Endodermal cell (in vitro differentiated cells): ENCODE data around the gene NPLOC4. TPM values are rescaled to one million over a fixed set of nuclear protein-coding genes. Genes with fewer than 3 reads are reported as not detected.

ENCODE experiments used
- DNase-seq: peaks from one replicate; pipeline ENCODE4 v3.0.0-alpha.2; 2017
- H3K27ac ChIP-seq: 2 replicates; pipeline ENCODE4 v1.5.1; 2013; ENCODE audit warnings: mild to moderate bottlenecking, low read depth, low read length, moderate library complexity
- H3K27me3 ChIP-seq: 2 replicates; pipeline ENCODE4 v1.6.1; 2013; ENCODE audit warnings: mild to moderate bottlenecking, low read length, moderate library complexity; ENCODE audit not compliant: insufficient read depth, control insufficient read depth, poor library complexity, severe bottlenecking
- H3K36me3 ChIP-seq: 2 replicates; pipeline ENCODE4 v1.7.0; 2013; ENCODE audit warnings: mild to moderate bottlenecking, low read length, moderate library complexity; ENCODE audit not compliant: control insufficient read depth, insufficient read depth
- H3K4me1 ChIP-seq: one replicate; pipeline ENCODE4 v1.7.0; 2013; ENCODE audit warnings: low read length; ENCODE audit not compliant: control insufficient read depth, insufficient read depth
- H3K4me3 ChIP-seq: 2 replicates; pipeline ENCODE4 v1.5.1; 2013; ENCODE audit warnings: mild to moderate bottlenecking, low read length, moderate library complexity
- H3K9ac ChIP-seq: 2 replicates; pipeline ENCODE4 v1.6.1; 2013; ENCODE audit warnings: mild to moderate bottlenecking, low read length, moderate library complexity; ENCODE audit not compliant: poor library complexity, severe bottlenecking; ENCODE audit errors: extremely low read depth
- H3K9me3 ChIP-seq: 2 replicates; pipeline ENCODE4 v1.6.1; 2013; ENCODE audit warnings: mild to moderate bottlenecking, low read length, moderate library complexity; ENCODE audit not compliant: control insufficient read depth
- H3K27ac Mint-ChIP-seq: 2 replicates; pipeline ENCODE4 v1.8.0; 2020; ENCODE audit warnings: mixed read lengths
- H3K27me3 Mint-ChIP-seq: 2 replicates; pipeline ENCODE4 v1.8.0; 2021; ENCODE audit warnings: mild to moderate bottlenecking, mixed read lengths; ENCODE audit not compliant: insufficient read depth
- H3K36me3 Mint-ChIP-seq: 2 replicates; pipeline ENCODE4 v1.8.0; 2020; ENCODE audit warnings: low read depth, mixed read lengths
- H3K4me1 Mint-ChIP-seq: 2 replicates; pipeline ENCODE4 v1.8.0; 2020; ENCODE audit warnings: mixed read lengths
- H3K4me3 Mint-ChIP-seq: 2 replicates; pipeline ENCODE4 v1.8.0; 2020; ENCODE audit warnings: mild to moderate bottlenecking, moderate library complexity, mixed read lengths
- H3K9me3 Mint-ChIP-seq: 2 replicates; pipeline ENCODE4 v1.8.0; 2020; ENCODE audit warnings: mild to moderate bottlenecking, mixed read lengths
- WGBS, 2 experiments: methylation state at CpG; one replicate each; pipeline versions ENCODE4 v1.1.5 to v1.1.7; 2013; ENCODE audit warnings: missing lambda C conversion rate in 2 of 2, mixed read lengths in 1 of 2; ENCODE audit not compliant: insufficient coverage in 1 of 2, insufficient read length in 1 of 2; 5-methylcytosine and 5-hydroxymethylcytosine counted together
- total RNA-seq, 2 donors: library from RNA; stranded (reverse); fragmentation: NEBNext Ultra II Directional in 1 of 2; extraction: Animal tissue kit (Norgen Biotek cat#: 25700) in 1 of 2; gene quantifications; 2 replicates in 1 of 2; 3 replicates in 1 of 2; pipeline ENCODE4 v1.2.1, GENCODE V29; 2021
- TF ChIP-seq, protein P1 (sequence below): fragments of 200-600 bp; sonication (generic); conservative IDR thresholded peaks from 2 replicates; pipeline ENCODE4 v1.5.0; 2021; ENCODE audit warnings: antibody characterized with exemption, mild to moderate bottlenecking

The NPLOC4 gene
- total RNA-seq, 2 donors from 2014 or later: 113 to 118 TPM

DNA sequence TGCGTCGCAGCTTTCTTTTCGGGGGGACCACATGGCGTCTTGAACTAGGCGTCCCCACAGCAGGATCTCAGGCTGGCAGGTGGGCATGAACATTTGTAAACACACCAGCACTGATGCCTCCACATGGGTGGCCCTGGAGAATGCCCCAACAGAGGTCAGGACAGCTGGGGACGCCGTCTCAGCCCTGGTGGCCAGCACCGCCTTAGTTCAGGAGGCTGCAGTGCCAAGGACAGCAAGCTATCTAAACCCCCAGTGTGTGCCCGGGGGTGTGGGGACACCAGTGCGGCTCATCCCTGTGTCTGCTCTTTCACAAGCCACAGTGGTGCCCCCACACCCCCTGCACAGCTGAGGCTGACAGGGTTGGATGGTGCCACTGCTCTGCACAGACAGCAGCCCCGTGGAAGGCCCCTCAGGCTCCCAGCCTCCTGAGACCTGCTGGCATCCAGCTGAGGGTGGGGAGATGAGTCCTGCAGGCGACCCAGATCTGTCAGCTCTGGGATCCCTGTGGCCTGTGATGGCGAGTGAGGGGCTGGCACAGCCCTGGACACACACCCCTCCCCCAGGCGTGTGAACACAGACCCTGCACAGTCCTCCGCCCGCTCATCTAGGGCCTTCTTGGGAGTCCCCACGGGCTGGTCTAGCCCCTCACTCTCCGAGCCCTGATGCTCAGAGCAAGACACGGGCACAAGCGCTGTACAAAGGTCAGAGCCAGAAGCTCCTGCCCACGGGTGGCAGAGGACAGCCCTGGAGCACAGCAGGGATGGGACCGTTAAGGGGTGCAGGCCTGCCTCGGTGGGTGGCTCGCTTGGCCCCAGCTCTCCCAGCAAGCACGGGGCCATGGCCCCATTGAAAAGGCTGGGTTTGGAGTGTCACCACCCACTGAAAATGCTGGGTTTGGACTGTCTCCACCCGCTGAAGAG lies 98.0 kb downstream of the NPLOC4 start:
- TF ChIP-seq, protein P1, sequence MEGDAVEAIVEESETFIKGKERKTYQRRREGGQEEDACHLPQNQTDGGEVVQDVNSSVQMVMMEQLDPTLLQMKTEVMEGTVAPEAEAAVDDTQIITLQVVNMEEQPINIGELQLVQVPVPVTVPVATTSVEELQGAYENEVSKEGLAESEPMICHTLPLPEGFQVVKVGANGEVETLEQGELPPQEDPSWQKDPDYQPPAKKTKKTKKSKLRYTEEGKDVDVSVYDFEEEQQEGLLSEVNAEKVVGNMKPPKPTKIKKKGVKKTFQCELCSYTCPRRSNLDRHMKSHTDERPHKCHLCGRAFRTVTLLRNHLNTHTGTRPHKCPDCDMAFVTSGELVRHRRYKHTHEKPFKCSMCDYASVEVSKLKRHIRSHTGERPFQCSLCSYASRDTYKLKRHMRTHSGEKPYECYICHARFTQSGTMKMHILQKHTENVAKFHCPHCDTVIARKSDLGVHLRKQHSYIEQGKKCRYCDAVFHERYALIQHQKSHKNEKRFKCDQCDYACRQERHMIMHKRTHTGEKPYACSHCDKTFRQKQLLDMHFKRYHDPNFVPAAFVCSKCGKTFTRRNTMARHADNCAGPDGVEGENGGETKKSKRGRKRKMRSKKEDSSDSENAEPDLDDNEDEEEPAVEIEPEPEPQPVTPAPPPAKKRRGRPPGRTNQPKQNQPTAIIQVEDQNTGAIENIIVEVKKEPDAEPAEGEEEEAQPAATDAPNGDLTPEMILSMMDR: no peak

DNA sequence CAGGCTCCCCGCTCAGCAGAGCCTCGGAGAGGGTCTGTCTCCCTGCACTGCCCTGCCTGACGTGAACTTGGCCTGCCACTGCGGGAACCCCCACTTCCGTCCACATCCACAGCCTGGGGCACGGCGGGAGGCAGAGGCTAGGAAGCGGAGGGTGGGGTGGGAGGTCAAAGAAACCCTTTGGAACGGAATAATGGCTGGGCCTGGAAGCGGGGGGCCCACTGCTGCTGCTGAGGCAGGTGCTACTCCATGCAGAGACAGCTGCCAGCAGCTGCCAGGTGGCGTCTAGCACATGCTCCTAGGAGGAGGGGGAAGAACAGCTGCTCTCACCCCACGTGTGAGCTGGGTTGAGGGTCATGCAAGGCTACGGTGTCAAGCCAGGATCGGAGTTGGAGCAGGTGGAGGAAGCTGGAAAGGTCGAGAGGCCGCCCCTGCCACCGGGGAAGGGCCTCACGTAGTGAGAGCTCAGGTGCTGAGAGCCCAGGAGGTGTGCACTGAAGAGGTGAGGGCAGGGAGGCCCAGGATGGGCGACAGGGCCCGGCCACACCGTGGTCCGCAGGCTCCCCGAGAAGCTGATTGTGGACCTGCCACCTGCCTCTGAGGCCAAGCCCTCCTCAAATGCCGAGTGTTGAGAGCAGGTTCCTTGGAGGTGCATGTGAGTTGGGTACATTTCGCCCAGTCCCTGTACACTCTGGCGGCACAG lies 98.9 kb downstream of the NPLOC4 start:
- no peaks in the 10 kb centered on the region for H3K9me3 Mint-ChIP-seq
- Histone ChIP-seq H3K4me1 (no peaks in the 10 kb centered on the region), H3K27ac (peak overlapping the region; percentile 44), H3K27me3 (peaks cover 9% of the 10 kb centered on the region), H3K36me3 (no peaks in the 10 kb centered on the region), H3K4me3 (no peak overlapping the region), H3K9ac (no peak overlapping the region), H3K9me3 (no peaks in the 10 kb centered on the region)
- H3K4me3 Mint-ChIP-seq: no peak overlapping the region
- no peak overlapping the region for H3K27ac Mint-ChIP-seq
- no peak for DNase-seq
- WGBS, 2 experiments: 84 to 85% methylated on average over 20 to 26 of the region's 26 CpGs
- H3K4me1 Mint-ChIP-seq: no peaks in the 10 kb centered on the region
- peaks cover 8% of the 10 kb centered on the region for H3K36me3 Mint-ChIP-seq
- TF ChIP-seq, protein P1: peak; percentile 10
- H3K27me3 Mint-ChIP-seq: peaks cover 29% of the 10 kb centered on the region

More for the DNA sequence above, 98.0 kb downstream of the NPLOC4 start:
- H3K27ac ChIP-seq: no peak overlapping the region
- H3K27me3 Mint-ChIP-seq: peaks cover 21% of the 10 kb centered on the region
- H3K36me3 ChIP-seq: no peaks in the 10 kb centered on the region
- H3K36me3 Mint-ChIP-seq: peaks cover 8% of the 10 kb centered on the region
- H3K27ac Mint-ChIP-seq: no peak overlapping the region
- no peak overlapping the region for H3K4me3 Mint-ChIP-seq
- no peaks in the 10 kb centered on the region for H3K9me3 Mint-ChIP-seq
- H3K4me1 Mint-ChIP-seq: no peaks in the 10 kb centered on the region
- H3K9ac ChIP-seq: no peak overlapping the region
- no peak overlapping the region for H3K4me3 ChIP-seq
- DNase-seq: no peak
- H3K27me3 ChIP-seq: peaks cover 9% of the 10 kb centered on the region
- H3K4me1 ChIP-seq: no peaks in the 10 kb centered on the region
- no peaks in the 10 kb centered on the region for H3K9me3 ChIP-seq
- WGBS, 2 experiments: 93% methylated on average over 19 to 26 of the region's 26 CpGs

DNA sequence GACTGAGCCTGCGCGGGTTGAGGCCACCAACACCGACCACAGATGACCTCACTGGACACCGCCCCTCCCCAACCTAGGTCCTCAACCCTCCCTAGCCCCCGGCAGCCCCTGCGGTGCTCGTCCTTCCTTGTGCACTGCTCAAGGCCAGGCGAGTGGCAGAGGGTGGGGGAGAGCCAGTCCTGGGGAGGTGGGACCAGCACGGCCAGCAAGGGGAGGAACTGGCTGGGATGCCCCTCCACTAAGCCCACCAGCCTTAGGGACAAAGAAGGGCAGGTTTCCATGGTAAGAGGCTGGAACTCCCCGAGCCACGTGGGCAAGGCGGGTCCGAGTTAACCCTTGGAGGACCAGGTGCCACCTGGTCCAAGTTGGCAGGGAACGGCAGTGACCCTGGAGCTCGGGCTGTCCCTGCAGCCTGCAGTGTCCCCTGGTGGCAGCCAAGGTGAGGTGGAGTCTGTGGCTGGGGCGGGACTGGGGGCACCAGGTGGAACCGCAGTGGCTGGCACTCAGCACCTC lies 99.5 kb downstream of the NPLOC4 start:
- no peak overlapping the region for H3K4me3 Mint-ChIP-seq
- peaks cover 3% of the 10 kb centered on the region for H3K36me3 Mint-ChIP-seq
- H3K36me3 ChIP-seq: no peaks in the 10 kb centered on the region
- no peak overlapping the region for H3K27ac Mint-ChIP-seq
- H3K4me1 Mint-ChIP-seq: no peaks in the 10 kb centered on the region
- no peak overlapping the region for H3K4me3 ChIP-seq
- TF ChIP-seq, protein P1: peak; percentile 89
- peaks cover 30% of the 10 kb centered on the region for H3K27me3 Mint-ChIP-seq
- H3K27me3 ChIP-seq: peaks cover 9% of the 10 kb centered on the region
- peak overlapping the region; percentile 44 for H3K27ac ChIP-seq
- H3K9me3 Mint-ChIP-seq: no peaks in the 10 kb centered on the region
- no peak overlapping the region for H3K9ac ChIP-seq
- H3K9me3 ChIP-seq: no peaks in the 10 kb centered on the region
- H3K4me1 ChIP-seq: no peaks in the 10 kb centered on the region
- 35 to 55% methylated on average over 7 to 13 of the region's 17 CpGs for WGBS, 2 experiments
- peak; percentile 95 for DNase-seq
